Fibroblast of upper back skin (primary cell): ENCODE measurements around the gene TLR1.
"Not testable (repeated sequence)": the region's sequence is repeated elsewhere in the genome, so short reads cannot be mapped to it uniquely, and the experiment has no call there.

Experiments used
- DNase-seq: peaks from one replicate; pipeline ENCODE4 v3.0.0-alpha.2; 2013

Gene TLR1, protein sequence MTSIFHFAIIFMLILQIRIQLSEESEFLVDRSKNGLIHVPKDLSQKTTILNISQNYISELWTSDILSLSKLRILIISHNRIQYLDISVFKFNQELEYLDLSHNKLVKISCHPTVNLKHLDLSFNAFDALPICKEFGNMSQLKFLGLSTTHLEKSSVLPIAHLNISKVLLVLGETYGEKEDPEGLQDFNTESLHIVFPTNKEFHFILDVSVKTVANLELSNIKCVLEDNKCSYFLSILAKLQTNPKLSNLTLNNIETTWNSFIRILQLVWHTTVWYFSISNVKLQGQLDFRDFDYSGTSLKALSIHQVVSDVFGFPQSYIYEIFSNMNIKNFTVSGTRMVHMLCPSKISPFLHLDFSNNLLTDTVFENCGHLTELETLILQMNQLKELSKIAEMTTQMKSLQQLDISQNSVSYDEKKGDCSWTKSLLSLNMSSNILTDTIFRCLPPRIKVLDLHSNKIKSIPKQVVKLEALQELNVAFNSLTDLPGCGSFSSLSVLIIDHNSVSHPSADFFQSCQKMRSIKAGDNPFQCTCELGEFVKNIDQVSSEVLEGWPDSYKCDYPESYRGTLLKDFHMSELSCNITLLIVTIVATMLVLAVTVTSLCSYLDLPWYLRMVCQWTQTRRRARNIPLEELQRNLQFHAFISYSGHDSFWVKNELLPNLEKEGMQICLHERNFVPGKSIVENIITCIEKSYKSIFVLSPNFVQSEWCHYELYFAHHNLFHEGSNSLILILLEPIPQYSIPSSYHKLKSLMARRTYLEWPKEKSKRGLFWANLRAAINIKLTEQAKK

DNA sequence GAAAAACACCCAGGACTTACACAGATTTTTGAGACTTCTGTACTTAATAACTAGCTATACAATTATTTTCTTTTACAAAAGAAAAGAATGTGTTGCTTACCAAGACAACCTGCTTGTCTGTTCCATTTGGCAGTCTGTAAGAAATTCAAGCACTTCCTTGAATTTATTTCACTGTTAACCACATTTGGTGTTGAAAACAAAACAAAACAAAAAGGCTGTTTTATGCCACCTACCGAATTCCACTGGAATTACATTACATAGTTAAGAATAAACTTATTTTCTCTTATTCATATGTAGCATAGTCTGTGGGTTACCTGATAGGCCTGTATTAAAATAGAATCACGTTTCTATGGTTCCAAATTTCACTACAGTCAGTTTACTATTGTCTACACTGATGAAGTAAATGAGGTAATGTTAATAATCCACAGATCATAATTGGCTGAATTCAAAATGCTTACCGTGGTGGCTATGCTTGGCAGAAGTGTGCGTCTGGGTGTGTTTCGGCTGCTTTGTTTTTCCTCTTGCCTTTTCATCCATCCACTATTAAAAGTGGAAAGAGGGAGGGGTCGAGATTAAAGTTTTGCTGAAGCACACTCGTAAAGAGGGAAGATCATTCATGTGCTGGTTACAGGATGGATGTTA, at the start of gene TLR1:
TSS of gene TLR1 (minus strand) at position 138 of the 642 bp plus-strand sequence. CDS start 5,960 bp downstream, outside the sequence.
- DNase-seq, result peak; percentile 54

DNA sequence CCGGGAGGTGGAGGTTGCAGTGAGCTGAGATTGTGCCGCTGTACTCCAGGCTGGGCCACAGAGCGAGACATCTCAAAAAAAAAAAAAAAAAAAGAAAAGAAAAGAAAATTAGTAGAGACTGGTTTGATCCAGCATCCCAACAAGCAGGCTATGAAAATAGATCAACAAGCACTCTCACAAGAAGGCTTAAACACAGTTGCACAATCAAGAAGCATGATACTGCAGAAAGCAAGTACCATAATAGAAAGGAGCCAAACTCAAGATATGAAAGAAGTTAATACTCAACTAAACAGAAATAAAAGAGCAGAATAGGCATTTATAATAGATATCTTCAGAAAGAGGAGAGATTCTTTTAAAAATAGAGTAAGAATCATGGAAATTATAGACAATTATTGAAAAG, 41.4 kb upstream of the TLR1 start:
- no peak for DNase-seq

DNA sequence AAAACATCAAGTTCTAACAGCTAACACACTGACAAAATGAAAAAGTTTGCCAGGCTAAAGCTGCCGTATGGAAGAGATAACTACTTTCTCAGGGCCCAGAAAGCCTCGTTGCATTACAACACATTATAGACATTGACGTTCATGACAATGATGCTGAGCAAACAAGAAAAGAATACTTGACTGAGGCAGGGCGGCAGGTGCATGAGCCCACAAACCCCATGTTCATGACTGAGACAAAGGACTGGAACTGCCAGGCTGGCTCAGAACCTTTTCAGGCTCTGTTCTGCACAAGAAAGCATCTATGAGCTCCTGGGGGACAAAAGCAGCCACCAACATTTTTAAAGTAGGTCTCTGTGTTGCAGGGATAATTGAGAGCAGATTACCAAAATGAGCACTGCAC, 38.4 kb upstream of the TLR1 start:
- no peak for DNase-seq

DNA sequence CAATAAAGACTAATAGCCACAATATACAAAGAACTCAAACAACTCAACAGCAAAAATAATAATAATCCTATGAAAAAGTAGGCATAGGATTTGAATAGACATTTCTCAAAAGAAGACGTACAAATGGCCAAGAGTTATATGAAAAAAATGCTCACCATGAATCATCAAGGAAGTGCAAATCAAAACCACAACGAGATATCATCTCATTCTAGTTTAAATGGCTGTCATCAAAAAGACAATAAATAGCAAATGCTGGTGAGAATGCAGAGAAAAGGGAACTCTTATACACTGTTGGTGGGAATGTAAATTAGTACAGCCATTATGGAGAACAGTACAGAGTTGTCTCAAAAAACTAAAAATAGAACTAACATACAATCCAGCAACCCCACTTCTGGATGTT, 33.3 kb upstream of the TLR1 start:
- DNase-seq, result peak; percentile 71

DNA sequence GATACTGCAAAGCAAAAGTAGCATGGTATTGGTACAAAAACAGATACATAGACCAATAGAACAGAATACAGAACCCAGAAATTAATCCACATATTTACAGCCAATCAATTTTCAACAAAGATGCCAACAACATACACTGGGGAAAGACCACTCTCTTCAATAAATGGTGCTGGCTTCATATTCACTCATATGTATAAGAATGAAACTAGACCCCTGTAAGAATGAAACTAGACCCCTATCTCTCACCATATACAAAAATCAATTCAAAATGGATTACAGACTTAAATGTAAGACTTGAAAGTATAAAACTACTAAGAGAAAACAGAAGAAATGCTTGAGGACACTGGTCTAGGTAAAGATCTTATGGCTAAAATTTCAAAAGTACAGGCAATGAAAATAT, 32.7 kb upstream of the TLR1 start:
- no peak for DNase-seq

DNA sequence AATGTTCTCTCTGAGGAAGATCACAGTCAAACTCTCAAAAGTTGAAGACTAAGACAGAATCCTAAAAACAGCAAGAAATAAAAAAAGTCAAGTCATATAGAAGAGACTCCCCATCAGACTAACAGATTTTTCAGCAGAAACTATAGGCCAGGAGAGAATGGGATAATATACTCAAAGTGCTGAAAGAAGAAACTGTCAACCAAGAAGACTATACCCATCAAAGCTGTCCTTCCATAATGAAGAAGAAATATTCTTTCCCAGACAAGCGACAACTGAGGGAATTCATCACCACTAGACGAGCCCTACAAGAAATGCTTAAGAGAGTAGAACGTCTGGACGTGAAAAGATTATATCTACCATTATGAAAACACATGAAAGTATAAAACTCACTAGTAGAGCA, 30.0 kb upstream of the TLR1 start:
- DNase-seq, result no peak

DNA sequence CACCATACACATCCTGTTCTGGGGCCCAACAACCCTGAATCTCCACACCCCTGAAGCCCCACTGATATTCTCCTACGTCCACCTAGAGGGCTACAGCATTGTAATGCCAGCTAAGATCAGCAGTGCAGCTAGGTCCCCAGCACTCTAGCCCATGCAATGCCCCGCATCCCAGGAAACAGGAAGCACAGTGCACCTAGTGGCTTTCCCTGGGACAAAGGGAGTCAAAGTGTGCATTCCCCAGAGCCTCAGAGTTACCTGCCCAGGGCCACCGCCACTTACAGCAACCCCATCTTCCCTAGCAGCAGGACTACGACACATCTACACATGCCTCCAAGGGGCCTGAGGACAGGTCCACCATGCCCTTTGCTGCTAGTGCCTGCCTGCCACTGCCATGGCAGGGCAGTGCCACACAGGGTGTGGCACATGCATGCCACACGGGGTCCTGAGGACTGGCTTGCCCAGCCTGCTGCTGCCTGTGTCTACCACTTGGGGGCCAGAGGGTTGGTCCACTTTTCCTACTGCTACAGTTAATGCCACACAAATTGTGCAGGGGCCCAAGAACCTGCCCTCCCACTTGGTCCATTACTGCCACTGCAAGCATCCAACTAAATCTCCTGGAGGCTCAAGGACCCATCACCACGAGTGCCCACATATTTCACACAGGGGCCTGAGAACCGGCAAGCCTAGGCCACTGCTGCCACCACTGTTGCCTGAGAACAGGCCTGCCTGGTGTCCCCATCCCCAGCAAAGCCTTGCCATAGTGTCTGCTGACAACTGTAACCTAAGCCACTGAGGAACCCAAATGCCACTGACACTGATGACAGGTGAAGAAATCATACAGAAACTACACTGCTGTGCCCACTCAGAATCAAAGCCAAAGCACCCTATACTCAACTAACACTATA, 28.3 kb upstream of the TLR1 start:
- DNase-seq, result no peak

DNA sequence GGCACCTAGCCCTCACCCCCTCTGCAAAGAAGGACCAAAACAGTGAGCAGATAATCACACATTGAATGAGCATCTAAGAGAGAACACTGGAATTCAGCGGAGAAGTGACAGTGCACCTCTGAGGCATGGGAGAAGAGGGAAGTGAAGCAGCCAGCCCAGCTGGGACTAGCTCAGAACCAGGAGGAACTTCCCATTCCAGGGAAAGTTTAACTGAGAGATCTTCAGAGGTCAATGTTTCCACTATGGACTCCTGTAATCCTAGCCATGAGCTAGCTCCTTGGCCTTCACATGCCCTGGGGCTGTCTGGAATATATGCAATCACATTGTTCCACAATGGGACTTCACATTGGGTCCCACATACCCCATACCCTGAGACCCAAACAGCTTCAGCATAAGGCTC, 27.6 kb upstream of the TLR1 start:
- DNase-seq, result no peak

DNA sequence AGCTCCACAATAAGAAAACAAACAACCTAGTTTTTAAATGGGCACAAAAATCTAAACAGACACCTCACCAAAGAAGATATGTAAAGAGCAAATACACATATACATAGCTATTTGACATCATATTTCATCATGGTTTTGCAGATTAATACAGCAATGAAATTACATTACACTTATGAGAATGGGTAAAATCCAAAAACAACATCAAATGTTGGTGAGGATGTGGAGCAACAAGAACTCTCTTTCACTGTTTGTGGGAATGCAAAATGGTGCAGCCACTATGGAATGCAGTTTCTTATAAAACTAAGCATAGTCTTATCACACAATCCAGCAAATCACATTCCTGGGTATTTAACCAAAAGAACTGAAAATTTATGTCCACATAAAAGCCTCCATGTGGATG, 27.1 kb upstream of the TLR1 start:
- no peak for DNase-seq

DNA sequence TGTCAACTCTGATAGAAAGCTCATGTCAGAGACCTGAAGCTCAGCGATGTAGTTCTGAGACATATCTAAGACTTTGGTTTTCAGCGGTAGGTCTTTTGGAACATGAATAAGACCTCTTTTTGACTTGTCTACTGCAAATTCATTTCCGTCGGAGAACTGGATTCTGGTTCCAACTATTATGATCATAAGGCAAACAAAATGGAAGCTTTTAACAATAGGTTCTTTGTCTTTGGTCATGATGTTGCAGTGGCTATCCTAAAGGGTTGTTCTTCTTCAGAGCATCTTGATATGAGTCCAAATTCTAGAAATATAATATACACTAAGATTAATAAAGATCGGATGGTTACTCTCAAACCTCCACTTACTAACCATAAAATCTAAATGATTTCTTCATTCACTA, 24.6 kb upstream of the TLR1 start:
- no peak for DNase-seq

DNA sequence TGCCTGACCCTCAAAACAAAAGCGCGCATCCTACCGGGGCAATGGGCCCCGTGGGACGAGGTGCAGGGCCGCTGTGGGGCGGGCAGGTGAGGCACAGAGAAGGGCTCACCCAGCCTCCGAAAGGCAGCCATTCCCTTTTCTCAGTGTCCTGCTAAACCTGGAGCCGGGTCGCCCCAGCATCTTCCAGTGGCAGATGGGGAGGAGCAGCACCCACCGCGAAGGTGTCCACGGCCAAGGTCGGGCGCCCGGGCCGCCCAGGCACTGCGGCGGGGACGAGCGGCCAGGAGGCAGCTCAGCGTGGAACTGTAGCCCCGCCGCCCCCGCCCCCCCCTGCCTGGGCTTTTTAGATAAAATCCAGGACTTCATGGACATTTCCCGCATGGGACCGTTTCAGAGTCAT, 19.2 kb upstream of the TLR1 start:
- DNase-seq, result no peak

DNA sequence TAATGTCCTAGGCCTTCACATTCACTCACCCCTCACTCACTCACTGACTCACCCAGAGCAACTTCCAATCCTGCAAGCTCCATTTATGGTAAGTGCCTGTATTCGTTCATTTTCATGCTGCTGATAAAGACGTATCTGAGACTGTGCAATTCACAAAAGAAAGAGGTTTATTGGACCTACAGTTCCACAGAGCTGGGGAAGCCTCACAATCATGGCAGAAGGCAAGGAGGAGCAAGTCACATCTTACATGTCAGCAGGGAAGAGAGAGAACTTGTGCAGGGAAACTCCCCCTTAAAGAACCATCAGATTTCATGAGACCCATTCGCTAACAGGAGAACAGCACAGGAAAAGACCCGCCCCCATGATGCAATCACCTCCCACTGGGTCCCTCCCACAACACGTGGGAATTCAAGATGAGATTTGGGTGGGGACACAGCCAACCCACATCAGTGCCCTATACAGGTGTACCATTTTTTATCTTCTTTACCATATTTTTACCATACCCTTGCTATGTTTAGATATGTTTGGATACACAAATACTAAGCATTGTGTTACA, 18.2 kb upstream of the TLR1 start:
- DNase-seq, result no peak

DNA sequence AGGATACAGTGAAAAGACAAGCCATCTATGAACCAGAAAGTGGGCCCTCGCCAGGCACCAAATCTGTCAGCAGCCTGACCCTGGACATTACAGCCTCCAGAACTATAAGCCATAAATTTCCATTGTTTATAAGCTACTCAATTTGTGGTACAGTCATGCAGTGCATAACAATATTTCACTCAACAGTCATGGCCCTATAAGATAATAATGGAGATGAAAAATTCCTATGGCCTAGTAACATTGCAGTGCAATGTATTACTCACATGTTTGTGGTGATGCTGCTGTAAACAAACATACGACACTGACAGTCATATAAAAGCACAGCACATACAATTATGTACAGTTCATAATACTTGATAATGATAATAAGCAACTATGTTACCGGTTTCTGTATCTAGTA, 17.1 kb upstream of the TLR1 start:
- DNase-seq, result no peak

DNA sequence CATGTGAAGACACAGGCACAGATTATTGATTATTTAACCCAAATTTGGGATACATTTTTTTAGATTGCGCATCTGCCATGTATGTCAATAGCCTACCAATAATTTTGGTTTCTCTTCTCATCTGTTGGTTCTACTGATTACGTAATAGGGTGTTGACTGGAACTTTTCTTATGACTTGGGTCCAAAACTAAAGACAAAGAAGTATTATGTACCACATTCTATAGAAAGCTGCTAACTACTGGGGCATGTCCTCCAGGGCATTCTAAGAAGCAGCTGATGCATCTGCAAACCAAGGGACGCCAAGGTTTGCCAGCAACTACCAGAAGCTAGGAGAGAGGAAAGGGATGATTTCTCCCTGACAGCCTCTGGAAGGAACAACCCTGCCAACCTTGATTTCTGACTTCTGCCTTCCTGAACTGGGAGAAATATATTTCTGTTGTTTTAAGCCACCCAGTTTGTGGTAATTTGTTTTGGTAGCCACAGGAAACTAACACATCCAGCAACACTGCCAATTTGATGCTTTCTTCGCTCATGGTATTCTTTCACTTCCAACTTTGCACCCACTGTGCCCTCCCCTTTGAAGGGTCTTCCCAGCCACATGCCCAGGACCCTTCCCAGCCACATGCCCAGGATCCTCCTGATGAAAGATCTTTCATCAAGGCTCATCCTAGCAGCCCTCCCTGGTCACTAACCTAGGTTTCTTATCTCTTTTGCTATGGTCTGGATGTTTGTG, 15.9 kb upstream of the TLR1 start:
- no peak for DNase-seq

DNA sequence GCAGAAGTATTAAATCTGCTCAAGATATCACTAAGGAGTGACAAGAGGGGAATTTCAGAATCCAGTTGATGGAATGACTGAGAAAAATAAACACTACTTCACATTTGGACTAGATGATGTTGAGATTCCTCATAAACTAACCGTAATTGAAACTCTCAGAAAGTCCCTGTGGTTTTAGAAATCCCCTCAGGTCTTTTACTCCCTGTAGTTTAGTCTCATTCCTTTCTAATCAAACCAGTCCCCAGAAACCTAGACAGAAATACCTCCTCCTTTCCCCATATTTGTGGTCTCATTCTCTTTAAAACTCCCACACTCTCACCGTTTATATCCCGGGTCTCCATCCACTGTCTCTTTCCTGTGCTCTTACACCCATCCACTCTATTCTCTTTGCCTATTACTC, 15.0 kb upstream of the TLR1 start:
- peak; percentile 38 for DNase-seq

DNA sequence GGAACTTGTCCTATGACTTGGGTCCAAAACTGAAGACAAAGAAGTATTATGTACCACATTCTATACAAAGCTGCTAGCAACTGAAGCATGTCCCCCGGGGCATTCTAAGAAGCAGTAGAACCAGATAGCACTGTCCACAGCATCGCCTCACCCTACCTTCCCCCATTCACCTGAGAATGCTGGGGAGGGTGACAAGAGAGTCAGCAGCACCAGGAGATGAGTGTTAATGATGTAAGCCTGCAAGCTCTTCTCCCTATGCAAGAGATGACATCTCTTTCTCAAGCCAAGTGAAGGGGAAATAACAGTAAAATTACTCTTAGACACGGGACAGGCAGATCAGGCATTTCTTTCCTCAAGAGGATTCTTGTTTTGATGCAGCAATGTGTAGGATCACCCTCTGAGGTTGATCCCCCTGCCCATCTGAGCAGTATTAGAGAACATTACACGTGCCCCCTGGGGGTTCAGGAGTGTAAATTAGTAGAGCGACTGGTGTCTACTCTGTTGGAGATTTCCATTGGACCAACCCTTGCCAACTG, 13.9 kb upstream of the TLR1 start:
- DNase-seq, result no peak

DNA sequence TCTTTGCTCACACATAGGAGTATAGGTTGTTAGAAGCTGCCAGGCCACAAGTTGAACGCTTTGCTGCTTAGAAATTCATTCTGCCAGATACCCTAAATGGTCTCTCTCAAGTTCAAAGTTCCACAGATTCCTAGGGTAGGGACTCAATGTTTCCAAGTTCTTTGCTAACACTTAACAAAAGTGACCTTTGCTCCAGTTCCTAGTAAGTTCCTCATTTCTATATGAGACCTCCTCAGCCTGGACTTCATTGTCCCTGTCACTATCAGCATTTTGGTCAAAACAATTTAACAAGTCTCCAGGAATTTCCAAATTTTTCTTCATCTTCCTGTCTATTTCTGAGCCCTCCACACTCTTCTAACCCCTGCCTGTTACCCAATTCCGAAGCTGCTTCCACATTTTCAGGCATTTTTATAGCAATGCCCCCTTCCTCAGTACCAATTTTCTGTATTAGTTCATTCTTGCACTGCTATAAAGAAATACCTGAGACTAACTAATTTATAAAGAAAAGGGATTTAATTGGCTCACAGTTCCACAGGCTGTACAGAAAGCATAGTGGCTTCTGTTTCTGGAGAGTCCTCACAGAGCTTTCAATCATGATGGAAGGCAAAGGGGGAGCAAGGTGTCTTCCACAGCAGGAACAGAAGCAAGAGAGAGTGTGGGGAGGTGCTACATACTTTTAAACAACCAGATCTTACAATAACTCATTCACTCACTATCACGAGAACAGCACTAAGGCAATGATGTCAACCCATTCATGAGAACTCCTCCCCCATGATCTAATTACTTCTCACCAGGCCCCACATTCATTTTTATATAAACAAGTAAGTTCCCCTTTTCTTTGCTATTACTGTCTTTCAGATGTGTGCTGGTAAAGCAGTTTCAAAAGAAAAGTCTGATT, 11.5 kb upstream of the TLR1 start:
- no peak for DNase-seq

DNA sequence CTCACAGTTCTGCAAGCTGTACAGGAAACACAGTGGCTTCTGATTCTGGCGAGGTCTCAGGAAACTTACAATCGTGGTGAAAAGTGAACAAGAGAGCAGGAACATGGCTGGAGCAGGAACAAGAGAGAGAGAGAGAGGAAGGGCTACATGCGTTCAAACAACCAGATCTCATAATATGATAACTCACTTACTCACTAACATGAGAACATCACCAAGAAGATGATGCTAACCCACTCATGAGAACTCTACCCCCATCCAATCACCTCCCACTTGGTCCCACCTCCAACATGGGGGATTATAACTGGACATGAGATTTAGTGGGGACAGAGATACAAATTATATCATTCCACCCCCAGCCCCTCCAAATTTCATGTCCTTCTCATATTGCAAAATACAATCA, 9.8 kb upstream of the TLR1 start:
- no peak for DNase-seq

DNA sequence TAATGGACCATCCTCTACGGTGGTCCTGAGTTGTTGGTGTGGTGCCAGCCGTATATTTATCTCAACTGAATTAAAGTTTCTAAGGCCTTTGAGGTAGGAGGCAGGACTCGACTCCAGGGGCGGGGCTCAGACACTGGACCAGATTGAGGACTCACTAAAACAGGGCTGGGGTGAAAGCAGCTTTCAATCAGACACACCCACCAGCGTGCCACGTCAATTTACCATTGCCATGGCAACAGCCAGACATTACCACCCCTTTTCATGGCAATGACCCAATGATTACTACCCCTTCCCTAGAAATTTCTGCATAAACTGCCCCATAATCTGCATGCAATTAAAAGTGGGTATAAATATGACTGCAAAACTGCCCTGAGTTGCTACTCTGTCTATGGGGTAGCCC, 6.7 kb upstream of the TLR1 start:
- DNase-seq, result no peak

DNA sequence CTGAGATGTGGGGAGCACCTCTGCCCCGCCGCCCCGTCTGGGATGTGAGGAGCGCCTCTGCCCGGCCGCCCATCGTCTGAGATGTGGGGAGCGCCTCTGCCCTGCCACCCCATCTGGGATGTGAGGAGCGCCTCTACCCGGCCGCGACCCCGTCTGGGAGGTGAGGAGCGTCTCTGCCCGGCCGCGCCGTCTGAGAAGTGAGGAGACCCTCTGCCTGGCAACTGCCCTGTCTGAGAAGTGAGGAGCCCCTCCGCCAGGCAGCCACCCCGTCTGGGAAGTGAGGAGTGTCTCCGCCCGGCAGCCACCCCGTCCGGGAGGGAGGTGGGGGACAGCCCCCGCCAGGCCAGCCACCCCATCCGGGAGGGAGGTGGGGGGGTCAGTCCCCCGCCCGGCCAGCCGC, 2.9 kb upstream of the TLR1 start:
- DNase-seq, result not testable (repeated sequence)
